Sigmoid colon (tissue), 7 donors: ENCODE results near the gene PARP14. TPM values are rescaled to one million over a fixed set of nuclear protein-coding genes. Genes with fewer than 3 reads are reported as not detected.

Experiments used
- DNase-seq: peaks from one replicate; pipeline ENCODE4 v3.0.0-alpha.2; 2019
- H3K27ac ChIP-seq, 4 donors: fragments of 200-600 bp; sonication (generic); one replicate each; pipeline ENCODE4 v1.5.1; 2016 to 2019; ENCODE audit warnings: mild to moderate bottlenecking in 1 of 4
- H3K27me3 ChIP-seq, 3 donors: fragments of 200-600 bp; sonication (generic); one replicate each; pipeline ENCODE4 v1.5.1; 2019; ENCODE audit warnings: mild to moderate bottlenecking in 1 of 3
- H3K36me3 ChIP-seq, 4 donors: fragments of 200-600 bp; sonication (generic); one replicate each; pipeline ENCODE4 v1.5.1; 2016 to 2019
- H3K4me1 ChIP-seq, 4 donors: fragments of 200-600 bp; sonication (generic); one replicate each; pipeline ENCODE4 v1.5.1; 2017 to 2019
- H3K4me3 ChIP-seq, 4 donors: fragments of 200-600 bp; sonication (generic); one replicate each; pipeline ENCODE4 v1.5.1; 2017 to 2019; ENCODE audit warnings: mild to moderate bottlenecking in 2 of 4, moderate library complexity in 1 of 4
- H3K9me3 ChIP-seq, 4 donors: fragments of 200-600 bp in 3 of 4; sonication (generic) in 3 of 4; one replicate each; pipeline versions ENCODE4 v1.5.1 to v1.6.1; 2013 to 2019
- CTCF ChIP-seq, 4 experiments: fragments of 450-650 bp in 3 of 4; fragments of 200-600 bp in 1 of 4; IDR thresholded peaks; one replicate each; pipeline ENCODE4 v1.5.1; 2016 to 2019; ENCODE audit warnings: antibody characterized with exemption in 4 of 4, mild to moderate bottlenecking in 3 of 4, moderate library complexity in 2 of 4
- EP300 ChIP-seq, 4 donors: sonication (generic); formaldehyde crosslinking; IDR thresholded peaks; one replicate each; pipeline ENCODE4 v1.6.1; 2017; ENCODE audit warnings: antibody characterized with exemption in 4 of 4
- POLR2A ChIP-seq, 2 donors: fragments of 450-650 bp; IDR thresholded peaks; one replicate each; pipeline ENCODE4 v1.6.1; 2016; ENCODE audit warnings: antibody characterized with exemption in 2 of 2, mild to moderate bottlenecking in 2 of 2, moderate library complexity in 2 of 2
- POLR2AphosphoS5 ChIP-seq, 4 donors: sonication (generic); formaldehyde crosslinking; IDR thresholded peaks; one replicate each; pipeline ENCODE4 v1.6.1; 2017; ENCODE audit warnings: antibody characterized with exemption in 4 of 4
- WGBS, 2 donors: extraction: QIAGEN DNeasy Blood & Tissue Kit; methylation state at CpG; one replicate each; pipeline ENCODE4 v1.1.7; 2013; 5-methylcytosine and 5-hydroxymethylcytosine counted together
- intact Hi-C: fragments of 100-400 bp; cut with DNase I; formaldehyde crosslinking; loops from one replicate; pipeline ENCODE4 v1.15.1; 2023
- polyA plus RNA-seq, 3 donors: library from polyadenylated mRNA; stranded (reverse); fragments of 200-250 nt; gene quantifications; one replicate each; pipeline ENCODE4 v1.2.3, GENCODE V29; 2013
- total RNA-seq, 4 donors: library from RNA; depleted of rRNA; stranded (reverse); fragments of >200 nt; gene quantifications; one replicate each; pipeline ENCODE4 v1.1.0, GENCODE V29; 2016
- donor health status: healthy with polysubstance abuse.
- donor health status: Bipolar disorder and iron deficiency.
- donor health status: healthy.

PARP14 gene
- total and polyA plus RNA-seq, 7 donors, result 4.8 to 90.3 (median 41.7) TPM

- 70 to 86% methylated on average over 8 of the region's 8 CpGs for WGBS, 2 donors
- TF ChIP-seq EP300 (IDR thresholded peaks at IDR 0.05) (no peak), POLR2A (IDR thresholded peaks at IDR 0.05) (no peak), CTCF (IDR thresholded peaks at IDR 0.05) (no peak), POLR2AphosphoS5 (IDR thresholded peaks at IDR 0.05) (no peak)
- Histone ChIP-seq H3K9me3 (no peaks in the 10 kb centered on the region), H3K4me1 (no peaks in the 10 kb centered on the region), H3K27ac (no peak overlapping the region), H3K4me3 (no peak overlapping the region), H3K36me3 (no peaks in the 10 kb centered on the region), H3K27me3 (no peaks in the 10 kb centered on the region)
- no peak for DNase-seq
- intact Hi-C loops, result no loop called here
These were observed 11.5 kb upstream of the PARP14 start for GRCh38 chr3:122668930-122669730.

- Histone ChIP-seq H3K4me1 (no peaks in the 10 kb centered on the region), H3K27ac (no peak overlapping the region), H3K27me3 (no peaks in the 10 kb centered on the region), H3K36me3 (no peaks in the 10 kb centered on the region), H3K4me3 (no peak overlapping the region), H3K9me3 (no peaks in the 10 kb centered on the region)
- intact Hi-C loops, result no loop called here
- WGBS, 2 donors, result 40 to 76% methylated on average over 2 of the region's 2 CpGs
- no peak for DNase-seq
- TF ChIP-seq POLR2AphosphoS5 (IDR thresholded peaks at IDR 0.05) (no peak), EP300 (IDR thresholded peaks at IDR 0.05) (no peak), CTCF (IDR thresholded peaks at IDR 0.05) (no peak), POLR2A (IDR thresholded peaks at IDR 0.05) (no peak)
These were observed 9.1 kb upstream of the PARP14 start for GRCh38 chr3:122671553-122671952.

GRCh38 chr3:122674339-122674738, 6.3 kb upstream of the PARP14 start:
- Histone ChIP-seq H3K27ac (no peak overlapping the region), H3K4me1 (peaks cover 0 to 8% (median 4%) of the 10 kb centered on the region in 4 donors), H3K36me3 (no peaks in the 10 kb centered on the region), H3K4me3 (no peak overlapping the region), H3K9me3 (no peaks in the 10 kb centered on the region), H3K27me3 (no peaks in the 10 kb centered on the region)
- DNase-seq, result no peak
- WGBS, 2 donors, result 50 to 71% methylated on average over 3 of the region's 3 CpGs
- intact Hi-C loops, result no loop called here
- no peak for TF ChIP-seq POLR2AphosphoS5 (IDR thresholded peaks at IDR 0.05)
- TF ChIP-seq POLR2A (IDR thresholded peaks at IDR 0.05), result no peak
- TF ChIP-seq CTCF (IDR thresholded peaks at IDR 0.05), result no peak
- TF ChIP-seq EP300 (IDR thresholded peaks at IDR 0.05), result no peak

- peaks cover 0 to 22% (median 17%) of the 10 kb centered on the region in 4 donors for H3K4me1 ChIP-seq
- H3K36me3 ChIP-seq, result no peaks in the 10 kb centered on the region
- DNase-seq, result no peak
- intact Hi-C loops, result no loop called here
- no peak overlapping the region for H3K27ac ChIP-seq
- H3K9me3 ChIP-seq, result no peaks in the 10 kb centered on the region
- no peak for TF ChIP-seq POLR2A (IDR thresholded peaks at IDR 0.05)
- no peak for TF ChIP-seq CTCF (IDR thresholded peaks at IDR 0.05)
- TF ChIP-seq POLR2AphosphoS5 (IDR thresholded peaks at IDR 0.05), result no peak
- no peak for TF ChIP-seq EP300 (IDR thresholded peaks at IDR 0.05)
- no peak overlapping the region for H3K4me3 ChIP-seq
- no peaks in the 10 kb centered on the region for H3K27me3 ChIP-seq
- WGBS, 2 donors, result 77 to 84% methylated on average over 2 of the region's 2 CpGs
These were observed 3.9 kb upstream of the PARP14 start for GRCh38 chr3:122676759-122677158.
